Fibroblast of villous mesenchyme (primary cell): ENCODE results near the gene CD59. TPM values are rescaled to one million over a fixed set of nuclear protein-coding genes. Genes with fewer than 3 reads are reported as not detected.

ENCODE experiments used
- DNase-seq: peaks from one replicate; pipeline ENCODE4 v3.0.0-alpha.2; 2010; ENCODE audit warnings: low read depth
- H3K4me3 ChIP-seq: 2 replicates; pipeline ENCODE4 v1.5.1; 2011; ENCODE audit warnings: low read depth, mild to moderate bottlenecking, low read length
- CTCF ChIP-seq: IDR thresholded peaks from 2 replicates; pipeline ENCODE4 v1.5.1; 2012; ENCODE audit warnings: low read depth, mild to moderate bottlenecking, low read length; ENCODE audit not compliant: insufficient read depth
- total RNA-seq: library from RNA; depleted of rRNA; stranded (reverse); fragments of >200 nt; gene quantifications from 2 replicates; pipeline ENCODE4 v1.2.3, GENCODE V29; 2012

Gene CD59
- total RNA-seq, 1 donor: 279 TPM

- TF ChIP-seq CTCF: no peak
- DNase-seq: peak; percentile 84
Observed at GRCh38 chr11:33747979-33748378, 11.8 kb upstream of the CD59 start.

GRCh38 chr11:33743291-33743690 lies 7.1 kb upstream of the CD59 start:
- H3K4me3 ChIP-seq: no peak overlapping the region
- TF ChIP-seq CTCF: no peak
- DNase-seq: no peak

More at GRCh38 chr11:33747979-33748378, 11.8 kb upstream of the CD59 start:
- no peak overlapping the region for H3K4me3 ChIP-seq

DNA sequence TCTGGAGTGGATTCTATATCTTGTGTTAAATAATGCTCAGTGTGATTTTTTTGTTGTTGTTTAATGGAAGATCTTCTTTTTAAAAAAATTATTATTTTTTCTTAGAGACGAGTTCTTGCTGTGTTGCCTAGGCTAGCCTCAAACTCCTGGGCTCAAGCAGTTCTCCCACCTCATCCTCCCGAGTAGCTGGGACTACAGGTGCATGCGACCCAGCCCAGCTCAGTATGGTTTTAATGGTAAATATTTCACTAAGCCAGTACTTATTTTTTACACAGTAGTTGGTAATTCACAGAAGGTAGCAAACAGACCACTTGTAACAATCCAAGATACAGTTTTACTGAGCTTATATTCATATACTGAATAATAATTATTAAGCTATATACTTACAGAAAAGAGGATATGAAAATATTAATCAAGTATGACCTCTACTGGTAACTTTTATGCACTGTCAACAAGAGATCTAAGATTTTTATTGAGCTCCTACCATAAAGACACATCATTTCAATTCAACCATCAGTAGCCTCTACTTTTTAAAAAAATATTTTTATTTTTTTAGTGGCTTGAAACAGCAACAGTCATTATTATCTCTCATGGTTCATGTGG lies 6.1 kb upstream of the CD59 start:
- peak; percentile 53 for DNase-seq
- peak; percentile 51 for TF ChIP-seq CTCF
- H3K4me3 ChIP-seq: no peak overlapping the region

DNA sequence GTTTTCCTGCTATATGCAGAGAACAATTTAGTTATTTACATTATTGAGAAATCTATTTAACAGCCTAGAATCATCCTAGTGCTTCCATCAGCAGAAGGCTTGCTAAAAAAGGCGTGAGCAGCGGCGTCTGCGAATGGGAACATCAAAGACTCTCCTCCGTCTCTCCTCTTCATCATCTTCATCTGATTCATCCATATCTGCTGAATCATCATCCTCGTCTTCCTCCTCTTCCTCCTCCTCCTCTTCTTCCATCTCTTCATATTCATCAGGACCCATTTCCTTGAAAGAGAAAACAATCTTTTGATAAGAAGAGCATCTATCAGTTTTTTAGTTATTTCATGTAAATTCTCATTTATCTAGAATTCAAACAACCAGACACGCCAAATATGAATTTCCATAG lies 5.6 kb upstream of the CD59 start:
- no peak overlapping the region for H3K4me3 ChIP-seq
- no peak for DNase-seq
- TF ChIP-seq CTCF: no peak

GRCh38 chr11:33737362-33737821 lies 1.2 kb upstream of the CD59 start:
- DNase-seq: no peak
- TF ChIP-seq CTCF: no peak
- no peak overlapping the region for H3K4me3 ChIP-seq

DNA sequence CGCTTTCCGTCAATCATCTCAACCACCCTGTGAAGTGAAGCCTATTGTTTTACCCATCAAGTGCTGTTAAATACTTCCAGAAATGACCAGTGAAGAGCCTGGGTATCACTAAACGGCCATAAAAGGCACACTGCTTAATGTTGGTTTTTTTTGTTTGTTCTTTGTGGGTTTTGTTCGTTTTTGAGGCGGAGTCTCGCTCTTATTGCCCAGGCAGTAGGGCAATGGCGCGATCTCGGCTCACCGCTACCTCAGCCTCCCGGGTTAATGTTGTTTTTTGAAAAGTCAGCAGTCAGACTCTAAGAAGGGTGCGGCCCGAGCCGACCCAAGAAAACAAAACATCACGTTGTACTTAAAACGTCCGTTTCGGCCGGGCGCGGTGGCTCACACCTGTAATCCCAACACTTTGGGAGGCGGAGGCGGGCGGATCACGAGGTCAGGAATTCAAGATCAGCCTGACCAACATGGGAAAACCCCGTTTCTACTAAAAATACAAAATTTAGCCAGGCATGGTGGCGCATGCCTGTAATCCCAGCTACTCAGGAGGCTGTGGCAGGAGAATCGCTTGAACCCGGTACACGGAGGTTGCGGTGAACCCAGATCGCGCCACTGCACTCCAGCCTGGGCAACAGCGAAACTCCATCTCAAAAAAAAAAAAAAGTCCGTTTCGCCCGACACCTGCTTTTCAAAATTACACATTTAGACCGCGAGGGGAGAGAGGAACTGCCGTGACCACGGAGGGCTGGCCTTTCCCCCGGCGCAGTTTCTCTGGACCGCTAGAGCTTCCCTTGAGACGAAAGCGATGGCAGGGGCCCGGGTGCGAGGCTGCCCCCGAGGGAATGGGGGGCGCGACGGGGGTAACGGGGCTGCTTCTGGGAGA lies 714 bp downstream of the CD59 start:
- H3K4me3 ChIP-seq: peak overlapping the region; percentile 71
- DNase-seq: peak; percentile 42
- TF ChIP-seq CTCF: no peak
